Neural cell (in vitro differentiated cells): Measurements from ENCODE around the gene PLEKHA7. TPM values are rescaled to one million over a fixed set of nuclear protein-coding genes. Genes with fewer than 3 reads are reported as not detected.

ENCODE experiments used
- H2AFZ ChIP-seq: fragments of 200-600, 300-800 bp; sonication (generic), shearing (Covaris generic); 2 replicates; pipeline ENCODE4 v1.6.0; 2014; ENCODE audit warnings: low read depth, mild to moderate bottlenecking, antibody characterized with exemption, low read length, moderate library complexity
- H3F3A ChIP-seq: fragments of 200-600 bp; shearing (Covaris generic); 2 replicates; pipeline ENCODE4 v1.6.1; 2016; ENCODE audit warnings: mild to moderate bottlenecking, moderate library complexity, mixed read lengths, antibody characterized with exemption, low read length; ENCODE audit not compliant: insufficient read depth, poor library complexity, severe bottlenecking
- H3K27ac ChIP-seq: fragments of 200-600, 300-800 bp; sonication (generic), shearing (Covaris generic); 2 replicates; pipeline ENCODE4 v1.5.1; 2014; ENCODE audit warnings: mild to moderate bottlenecking, low read length, moderate library complexity
- H3K27me3 ChIP-seq: fragments of 300-800, 200-600 bp; sonication (generic), shearing (Covaris generic); 2 replicates; pipeline ENCODE4 v1.6.0; 2014; ENCODE audit warnings: mild to moderate bottlenecking, low read depth, low read length, moderate library complexity; ENCODE audit not compliant: insufficient read depth
- H3K36me3 ChIP-seq: fragments of 300-800, 200-600 bp; sonication (generic), shearing (Covaris generic); 2 replicates; pipeline ENCODE4 v1.5.1; 2014; ENCODE audit warnings: mild to moderate bottlenecking, antibody characterized with exemption, low read length, moderate library complexity; ENCODE audit not compliant: insufficient read depth
- H3K4me2 ChIP-seq: fragments of 300-800, 200-600 bp; sonication (generic), shearing (Covaris generic); 2 replicates; pipeline ENCODE4 v1.6.0; 2014; ENCODE audit warnings: mild to moderate bottlenecking, low read length
- H3K4me3 ChIP-seq: fragments of 300-800, 200-600 bp; sonication (generic), shearing (Covaris generic); 2 replicates; pipeline ENCODE4 v1.5.1; 2014; ENCODE audit warnings: mild to moderate bottlenecking, low read length, moderate library complexity
- H3K79me2 ChIP-seq: fragments of 200-600 bp; shearing (Covaris generic); replicated peaks from 2 replicates; pipeline ENCODE4 v1.6.0; 2014; ENCODE audit warnings: mild to moderate bottlenecking, low read length, moderate library complexity; ENCODE audit not compliant: insufficient read depth
- H3K9ac ChIP-seq: fragments of 300-800, 200-600 bp; sonication (generic), shearing (Covaris generic); 2 replicates; pipeline ENCODE4 v1.6.1; 2016; ENCODE audit warnings: mild to moderate bottlenecking, low read length, mixed read lengths
- H3K9me2 ChIP-seq: fragments of 200-600 bp; shearing (Covaris generic); 2 replicates; pipeline ENCODE4 v1.6.1; 2016; ENCODE audit warnings: mild to moderate bottlenecking, low read length, mixed read lengths; ENCODE audit not compliant: insufficient read depth
- H3K9me3 ChIP-seq: fragments of 200-600, 300-800 bp; sonication (generic), shearing (Covaris generic); 2 replicates; pipeline ENCODE4 v1.6.1; 2016; ENCODE audit warnings: mild to moderate bottlenecking, mixed run types, low read length, moderate library complexity, mixed read lengths
- H4K20me1 ChIP-seq: fragments of 200-600 bp; shearing (Covaris generic); 2 replicates; pipeline ENCODE4 v1.6.1; 2016; ENCODE audit warnings: mild to moderate bottlenecking, mixed run types; ENCODE audit not compliant: insufficient read depth
- EP300 ChIP-seq: fragments of 450-650 bp; conservative IDR thresholded peaks from 2 replicates; pipeline ENCODE4 v1.6.1; 2014; ENCODE audit warnings: antibody characterized with exemption, mild to moderate bottlenecking, moderate library complexity; ENCODE audit not compliant: poor library complexity, severe bottlenecking
- EZH2 ChIP-seq: fragments of 200-600, 300-800 bp; shearing (Covaris generic), sonication (generic); IDR thresholded peaks from 2 replicates; pipeline ENCODE4 v1.6.1; 2014; ENCODE audit warnings: antibody characterized with exemption, low read length, borderline replicate concordance, mild to moderate bottlenecking; ENCODE audit not compliant: insufficient read depth, poor library complexity, severe bottlenecking
- MXI1 ChIP-seq: fragments of 450-650 bp; conservative IDR thresholded peaks from 2 replicates; pipeline ENCODE4 v1.6.1; 2014; ENCODE audit warnings: antibody characterized with exemption, mild to moderate bottlenecking; ENCODE audit not compliant: poor library complexity, severe bottlenecking
- POLR2AphosphoS5 ChIP-seq: IDR thresholded peaks from 2 replicates; pipeline ENCODE4 v1.6.1; 2012
- RAD21 ChIP-seq: fragments of 450-650 bp; conservative IDR thresholded peaks from 2 replicates; pipeline ENCODE4 v1.6.1; 2014; ENCODE audit warnings: antibody characterized with exemption, mild to moderate bottlenecking, moderate library complexity
- SMC3 ChIP-seq: fragments of 450-650 bp; conservative IDR thresholded peaks from 2 replicates; pipeline ENCODE4 v1.6.1; 2014; ENCODE audit warnings: antibody characterized with exemption, mild to moderate bottlenecking, moderate library complexity; ENCODE audit not compliant: poor library complexity
- TAF1 ChIP-seq: IDR thresholded peaks from 2 replicates; pipeline ENCODE4 v1.6.1; 2012; ENCODE audit warnings: low read depth
- polyA plus RNA-seq: library from polyadenylated mRNA; depleted of rRNA; stranded (reverse); fragments of >200 nt; gene quantifications from 2 replicates; pipeline ENCODE4 v1.2.3, GENCODE V29; 2014
- TF ChIP-seq, protein P1 (sequence below): fragments of 450-650 bp; IDR thresholded peaks from 2 replicates; pipeline ENCODE4 v1.5.1; 2014; ENCODE audit warnings: antibody characterized with exemption, mild to moderate bottlenecking, moderate library complexity; ENCODE audit not compliant: poor library complexity, severe bottlenecking
- TF ChIP-seq, protein P2 (sequence below): IDR thresholded peaks from 2 replicates; pipeline ENCODE4 v1.6.1; 2012; ENCODE audit warnings: borderline replicate concordance

The PLEKHA7 gene
- polyA plus RNA-seq, 1 donor from 2014 or later = 45.7 TPM

DNA sequence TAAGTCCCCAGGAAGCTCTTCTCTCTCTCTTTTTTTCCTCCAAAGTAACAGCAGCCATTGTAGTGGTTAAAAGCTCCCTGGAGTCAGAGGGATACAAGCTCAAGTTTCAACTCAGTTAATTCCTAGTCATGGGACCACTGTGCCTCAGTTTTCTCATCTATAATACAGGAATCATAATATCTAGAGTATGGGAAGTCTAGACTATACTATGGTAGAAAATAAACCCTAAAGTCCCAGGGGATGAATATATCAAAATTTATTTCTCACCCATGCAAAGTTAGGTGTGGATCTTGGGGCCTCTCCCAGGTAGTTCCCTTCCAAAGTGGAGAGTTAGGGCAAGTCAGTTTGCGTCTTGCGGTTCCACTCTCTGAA is 242.1 kb downstream of the PLEKHA7 start:
- Histone ChIP-seq H3K4me3 (no peak overlapping the region), H3F3A (no peaks in the 10 kb centered on the region), H3K9ac (no peak overlapping the region), H4K20me1 (no peaks in the 10 kb centered on the region), H3K4me2 (no peak overlapping the region), H3K36me3 (no peaks in the 10 kb centered on the region), H3K9me3 (no peaks in the 10 kb centered on the region), H3K27me3 (no peaks in the 10 kb centered on the region), H3K9me2 (no peaks in the 10 kb centered on the region), H3K27ac (no peak overlapping the region), H3K79me2 (no peaks in the 10 kb centered on the region), H2AFZ (no peak overlapping the region)
- TF ChIP-seq MXI1 (no peak), EZH2 (no peak), SMC3 (no peak), EP300 (no peak), RAD21 (no peak)
- TF ChIP-seq, protein P1, sequence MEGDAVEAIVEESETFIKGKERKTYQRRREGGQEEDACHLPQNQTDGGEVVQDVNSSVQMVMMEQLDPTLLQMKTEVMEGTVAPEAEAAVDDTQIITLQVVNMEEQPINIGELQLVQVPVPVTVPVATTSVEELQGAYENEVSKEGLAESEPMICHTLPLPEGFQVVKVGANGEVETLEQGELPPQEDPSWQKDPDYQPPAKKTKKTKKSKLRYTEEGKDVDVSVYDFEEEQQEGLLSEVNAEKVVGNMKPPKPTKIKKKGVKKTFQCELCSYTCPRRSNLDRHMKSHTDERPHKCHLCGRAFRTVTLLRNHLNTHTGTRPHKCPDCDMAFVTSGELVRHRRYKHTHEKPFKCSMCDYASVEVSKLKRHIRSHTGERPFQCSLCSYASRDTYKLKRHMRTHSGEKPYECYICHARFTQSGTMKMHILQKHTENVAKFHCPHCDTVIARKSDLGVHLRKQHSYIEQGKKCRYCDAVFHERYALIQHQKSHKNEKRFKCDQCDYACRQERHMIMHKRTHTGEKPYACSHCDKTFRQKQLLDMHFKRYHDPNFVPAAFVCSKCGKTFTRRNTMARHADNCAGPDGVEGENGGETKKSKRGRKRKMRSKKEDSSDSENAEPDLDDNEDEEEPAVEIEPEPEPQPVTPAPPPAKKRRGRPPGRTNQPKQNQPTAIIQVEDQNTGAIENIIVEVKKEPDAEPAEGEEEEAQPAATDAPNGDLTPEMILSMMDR = no peak

DNA sequence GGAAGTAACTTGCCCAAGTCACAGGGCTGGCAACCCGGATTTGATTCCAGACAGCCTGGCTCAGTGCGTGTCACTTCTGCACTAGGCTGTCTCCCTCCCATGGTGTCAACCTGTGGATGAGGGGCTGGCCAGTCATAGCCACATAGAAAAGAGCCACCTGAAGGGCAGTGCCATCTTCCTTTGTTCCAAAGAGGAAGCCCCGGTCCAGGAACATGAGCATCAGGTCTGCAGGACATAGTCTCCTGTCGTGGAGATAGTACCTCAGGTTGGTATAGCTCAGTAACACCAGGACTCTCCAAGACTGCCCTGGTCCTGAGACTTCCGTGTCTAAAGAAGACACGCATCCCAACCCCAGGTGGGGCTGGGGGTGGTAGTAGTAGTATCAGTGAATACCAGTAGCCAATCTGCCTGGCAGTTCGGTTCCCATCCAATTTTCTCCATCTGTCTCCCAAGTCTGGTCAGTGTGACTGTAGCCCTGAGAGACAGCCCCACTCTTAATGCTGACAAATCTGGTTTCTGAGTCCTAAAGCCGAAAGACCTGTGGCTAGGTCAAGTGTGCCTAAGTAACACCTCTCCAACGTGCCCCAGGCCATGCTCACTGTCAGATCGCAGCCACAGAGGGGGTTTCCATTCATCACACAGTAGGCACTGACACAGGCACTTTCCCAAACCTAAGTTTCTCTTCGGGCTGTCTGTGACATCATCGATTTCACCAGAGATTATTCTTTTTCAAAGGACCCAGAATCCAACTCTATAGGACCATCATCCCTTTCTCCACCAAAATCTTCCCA is 242.7 kb downstream of the PLEKHA7 start:
- H3K79me2 ChIP-seq = no peaks in the 10 kb centered on the region
- TF ChIP-seq TAF1 = no peak
- no peak for TF ChIP-seq SMC3
- TF ChIP-seq, protein P2, sequence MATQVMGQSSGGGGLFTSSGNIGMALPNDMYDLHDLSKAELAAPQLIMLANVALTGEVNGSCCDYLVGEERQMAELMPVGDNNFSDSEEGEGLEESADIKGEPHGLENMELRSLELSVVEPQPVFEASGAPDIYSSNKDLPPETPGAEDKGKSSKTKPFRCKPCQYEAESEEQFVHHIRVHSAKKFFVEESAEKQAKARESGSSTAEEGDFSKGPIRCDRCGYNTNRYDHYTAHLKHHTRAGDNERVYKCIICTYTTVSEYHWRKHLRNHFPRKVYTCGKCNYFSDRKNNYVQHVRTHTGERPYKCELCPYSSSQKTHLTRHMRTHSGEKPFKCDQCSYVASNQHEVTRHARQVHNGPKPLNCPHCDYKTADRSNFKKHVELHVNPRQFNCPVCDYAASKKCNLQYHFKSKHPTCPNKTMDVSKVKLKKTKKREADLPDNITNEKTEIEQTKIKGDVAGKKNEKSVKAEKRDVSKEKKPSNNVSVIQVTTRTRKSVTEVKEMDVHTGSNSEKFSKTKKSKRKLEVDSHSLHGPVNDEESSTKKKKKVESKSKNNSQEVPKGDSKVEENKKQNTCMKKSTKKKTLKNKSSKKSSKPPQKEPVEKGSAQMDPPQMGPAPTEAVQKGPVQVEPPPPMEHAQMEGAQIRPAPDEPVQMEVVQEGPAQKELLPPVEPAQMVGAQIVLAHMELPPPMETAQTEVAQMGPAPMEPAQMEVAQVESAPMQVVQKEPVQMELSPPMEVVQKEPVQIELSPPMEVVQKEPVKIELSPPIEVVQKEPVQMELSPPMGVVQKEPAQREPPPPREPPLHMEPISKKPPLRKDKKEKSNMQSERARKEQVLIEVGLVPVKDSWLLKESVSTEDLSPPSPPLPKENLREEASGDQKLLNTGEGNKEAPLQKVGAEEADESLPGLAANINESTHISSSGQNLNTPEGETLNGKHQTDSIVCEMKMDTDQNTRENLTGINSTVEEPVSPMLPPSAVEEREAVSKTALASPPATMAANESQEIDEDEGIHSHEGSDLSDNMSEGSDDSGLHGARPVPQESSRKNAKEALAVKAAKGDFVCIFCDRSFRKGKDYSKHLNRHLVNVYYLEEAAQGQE = no peak
- no peak for TF ChIP-seq MXI1
- no peak for TF ChIP-seq POLR2AphosphoS5
- TF ChIP-seq, protein P1 = no peak
- no peak for TF ChIP-seq EP300
- TF ChIP-seq EZH2 = no peak
- H3K27me3 ChIP-seq = no peaks in the 10 kb centered on the region
- no peak overlapping the region for H3K27ac ChIP-seq
- no peaks in the 10 kb centered on the region for H4K20me1 ChIP-seq
- no peak overlapping the region for H3K9ac ChIP-seq
- no peak overlapping the region for H3K4me2 ChIP-seq
- no peak overlapping the region for H2AFZ ChIP-seq
- H3K9me3 ChIP-seq = no peaks in the 10 kb centered on the region
- H3K36me3 ChIP-seq = no peaks in the 10 kb centered on the region
- H3K4me3 ChIP-seq = no peak overlapping the region
- H3K9me2 ChIP-seq = no peaks in the 10 kb centered on the region
- no peaks in the 10 kb centered on the region for H3F3A ChIP-seq
